Ecto neural progenitor cell (in vitro differentiated cells): ENCODE results near the gene CLCN1.
A peak's percentile ranks its signal among the peaks of the same experiment; 100 is the strongest.

Source experiments
- DNase-seq: peaks from one replicate; pipeline ENCODE4 v3.0.0-alpha.2; 2018; ENCODE audit warnings: low spot score

The CLCN1 gene

DNA sequence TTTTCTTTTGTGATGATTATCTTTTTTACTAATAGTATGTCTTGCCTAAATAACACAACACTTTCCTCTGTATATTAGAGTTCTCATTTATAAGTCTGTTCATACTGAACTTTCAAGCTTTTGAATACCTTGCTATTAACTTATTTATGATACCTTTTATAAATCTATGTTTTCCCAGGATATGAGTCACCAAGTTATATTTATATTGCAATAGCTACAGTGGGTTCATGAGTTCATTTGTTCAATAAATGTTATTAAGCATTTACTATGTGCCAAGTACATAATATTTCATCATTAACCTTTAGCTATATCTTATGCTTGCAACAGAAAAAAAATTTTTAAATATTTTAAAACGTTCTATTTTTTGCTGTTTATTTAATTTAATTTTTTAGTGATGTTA lies 18.3 kb downstream of the CLCN1 start:
- DNase-seq: no peak

DNA sequence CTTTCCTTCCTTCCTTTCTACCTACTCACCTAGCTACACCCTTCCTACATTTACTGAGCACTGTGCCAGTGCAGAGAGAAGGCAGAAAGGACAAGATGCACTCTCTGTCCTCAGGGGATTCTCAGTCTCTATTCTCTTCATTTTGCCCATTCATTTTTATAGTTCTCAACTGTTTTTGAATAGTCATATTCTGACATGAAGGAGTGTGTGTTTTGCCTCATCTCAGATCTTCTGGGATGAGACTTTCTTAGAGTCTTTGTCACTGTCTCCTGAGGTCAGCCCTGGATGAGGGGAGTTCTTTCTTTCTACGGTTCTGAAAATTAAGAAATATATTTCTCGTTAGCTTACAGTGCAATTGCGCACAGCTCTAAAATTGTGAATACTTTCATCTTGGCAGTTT lies 21.3 kb downstream of the CLCN1 start:
- DNase-seq: no peak

DNA sequence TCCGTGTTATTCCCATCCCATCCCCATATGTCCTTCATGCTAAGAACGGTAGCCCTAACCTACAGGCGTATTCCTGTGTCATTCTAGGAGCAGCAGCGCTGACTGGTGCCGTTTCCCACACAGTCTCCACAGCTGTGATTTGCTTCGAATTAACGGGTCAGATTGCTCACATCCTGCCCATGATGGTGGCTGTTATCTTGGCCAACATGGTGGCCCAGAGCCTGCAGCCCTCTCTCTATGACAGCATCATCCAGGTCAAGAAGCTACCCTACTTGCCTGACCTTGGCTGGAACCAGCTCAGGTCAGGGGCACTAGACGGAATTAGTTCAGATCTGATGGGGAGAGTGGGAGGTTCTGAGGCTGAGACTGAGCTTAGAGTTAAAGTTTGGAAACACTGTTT lies 25.9 kb downstream of the CLCN1 start:
- no peak for DNase-seq

DNA sequence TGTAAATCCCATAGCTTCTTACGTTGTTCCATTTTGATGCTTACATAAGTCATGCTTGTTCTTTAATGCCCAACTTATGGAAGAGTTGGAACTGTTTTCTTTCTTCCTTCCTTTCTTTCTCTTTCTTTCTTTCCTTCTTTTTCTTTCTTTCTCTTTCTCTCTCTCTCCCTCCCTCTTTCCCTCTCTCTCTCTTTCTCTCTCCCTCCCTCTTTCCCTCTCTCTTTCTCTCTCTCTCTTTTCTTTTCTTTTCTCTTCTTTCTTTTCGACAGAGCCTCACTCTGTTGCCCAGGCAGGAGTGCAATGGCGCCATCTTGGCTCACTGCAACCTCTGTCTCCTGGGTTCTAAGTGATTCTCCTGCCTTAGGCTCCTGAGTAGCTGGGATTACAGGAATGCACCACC lies 27.7 kb downstream of the CLCN1 start:
- no peak for DNase-seq

DNA sequence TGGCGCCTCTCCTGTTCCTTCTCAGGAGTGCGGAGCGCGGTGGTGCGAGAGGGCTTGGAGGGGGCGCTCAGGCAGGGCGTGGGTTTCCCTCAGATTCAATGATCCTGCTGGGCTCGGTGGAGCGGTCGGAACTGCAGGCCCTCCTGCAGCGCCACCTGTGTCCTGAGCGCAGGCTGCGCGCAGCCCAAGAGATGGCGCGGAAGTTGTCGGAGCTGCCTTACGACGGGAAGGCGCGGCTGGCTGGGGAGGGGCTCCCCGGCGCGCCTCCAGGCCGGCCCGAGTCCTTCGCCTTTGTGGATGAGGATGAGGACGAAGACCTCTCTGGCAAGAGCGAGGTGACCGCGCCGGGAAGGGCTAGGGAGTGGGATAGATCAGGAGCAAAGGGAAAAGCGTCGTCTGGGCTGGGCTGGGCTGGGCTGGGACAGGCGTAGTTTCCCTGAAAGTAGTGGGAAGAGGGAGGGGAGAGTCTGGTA lies 29.6 kb downstream of the CLCN1 start:
- DNase-seq: peak; percentile 80

DNA sequence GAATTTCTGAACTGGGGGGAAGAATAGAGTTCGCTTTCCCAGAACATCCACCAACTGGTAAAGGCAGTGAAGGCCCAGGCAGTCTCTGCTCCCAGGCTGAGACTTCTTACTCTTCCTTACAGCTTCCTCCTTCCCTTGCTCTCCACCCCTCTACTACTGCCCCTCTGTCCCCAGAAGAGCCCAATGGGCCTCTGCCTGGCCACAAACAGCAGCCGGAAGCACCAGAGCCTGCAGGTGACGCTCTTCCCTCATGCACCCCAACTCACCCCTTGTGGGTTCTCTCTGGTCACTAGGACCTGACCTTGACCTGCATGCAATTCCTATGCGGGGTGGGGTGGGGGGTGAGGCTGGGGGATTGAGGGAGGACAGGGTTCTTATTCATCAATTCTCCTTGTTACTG lies 30.1 kb downstream of the CLCN1 start:
- no peak for DNase-seq

DNA sequence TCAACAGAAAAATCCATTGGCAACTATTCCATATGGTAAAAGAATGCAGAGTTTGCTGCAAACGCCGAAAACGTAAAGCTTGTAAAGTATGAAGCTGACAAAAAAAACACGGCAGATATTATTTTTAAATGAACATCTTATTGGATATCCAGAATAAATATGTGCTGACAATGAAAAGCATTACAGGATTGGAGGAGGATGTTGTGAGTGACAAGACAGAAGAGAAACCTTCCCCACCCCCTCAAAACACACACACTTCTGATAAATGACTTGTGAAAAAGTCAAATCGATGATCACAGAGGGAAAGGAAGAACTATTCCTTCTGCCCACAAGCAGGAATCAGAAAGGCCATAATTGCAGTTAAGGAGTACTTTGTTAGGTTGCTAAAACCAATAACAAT lies 32.0 kb downstream of the CLCN1 start:
- no peak for DNase-seq

DNA sequence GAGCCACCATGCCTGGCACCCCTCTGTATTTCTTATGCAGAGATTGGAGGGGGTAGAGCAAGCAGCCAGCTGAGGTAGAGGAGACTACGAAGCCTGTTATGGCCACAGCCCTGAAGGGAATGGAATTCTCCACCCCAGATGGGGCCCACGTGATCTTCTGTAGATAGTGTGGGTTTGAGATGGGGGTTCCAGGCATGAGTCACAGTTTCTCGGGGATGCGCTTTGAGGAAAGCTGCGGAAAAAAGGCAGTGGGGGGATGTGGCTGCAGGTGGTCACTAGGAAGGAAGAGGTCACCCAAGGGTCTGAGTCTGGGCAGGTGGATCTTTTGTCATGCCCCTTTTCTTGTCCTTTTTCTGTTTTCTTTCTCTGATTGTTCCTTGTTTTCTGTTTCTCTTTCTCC lies 35.1 kb downstream of the CLCN1 start:
- DNase-seq: no peak

DNA sequence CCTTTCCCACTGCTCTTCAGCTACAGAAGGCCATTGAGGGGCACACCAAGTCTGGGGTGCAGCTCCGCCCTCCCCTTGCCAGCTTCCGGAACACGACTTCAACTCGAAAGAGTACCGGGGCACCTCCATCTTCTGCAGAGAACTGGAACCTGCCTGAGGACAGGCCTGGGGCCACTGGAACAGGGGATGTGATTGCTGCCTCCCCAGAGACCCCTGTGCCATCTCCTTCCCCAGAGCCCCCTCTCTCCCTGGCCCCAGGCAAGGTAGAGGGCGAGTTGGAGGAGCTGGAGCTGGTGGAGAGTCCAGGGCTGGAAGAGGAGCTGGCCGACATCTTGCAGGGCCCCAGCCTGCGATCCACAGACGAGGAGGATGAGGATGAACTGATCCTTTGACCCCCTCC lies 35.7 kb downstream of the CLCN1 start:
- no peak for DNase-seq

DNA sequence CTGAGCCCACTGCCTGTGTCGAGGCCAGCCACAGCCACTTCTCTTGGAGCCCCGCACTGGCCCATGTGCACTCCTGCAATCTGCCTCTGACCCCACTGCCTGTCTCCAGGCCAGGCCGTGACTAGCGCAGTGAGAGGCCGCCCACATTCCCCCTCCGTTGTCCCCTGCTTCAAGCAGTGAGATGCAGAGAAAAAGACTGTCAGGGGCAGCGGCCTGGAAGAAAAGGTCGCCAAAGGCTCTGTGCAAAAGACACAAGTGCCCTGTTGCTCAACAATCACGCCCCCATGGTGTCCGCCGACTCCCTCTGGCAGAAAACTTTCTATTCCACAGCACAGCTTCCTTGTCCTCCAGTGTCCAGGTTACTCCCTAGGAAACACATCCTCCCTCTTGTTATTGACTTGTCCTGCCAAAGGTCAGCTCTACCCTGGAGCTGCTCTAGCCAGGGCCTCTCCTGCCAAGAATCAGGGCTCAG lies 36.7 kb downstream of the CLCN1 start:
- peak; percentile 79 for DNase-seq

DNA sequence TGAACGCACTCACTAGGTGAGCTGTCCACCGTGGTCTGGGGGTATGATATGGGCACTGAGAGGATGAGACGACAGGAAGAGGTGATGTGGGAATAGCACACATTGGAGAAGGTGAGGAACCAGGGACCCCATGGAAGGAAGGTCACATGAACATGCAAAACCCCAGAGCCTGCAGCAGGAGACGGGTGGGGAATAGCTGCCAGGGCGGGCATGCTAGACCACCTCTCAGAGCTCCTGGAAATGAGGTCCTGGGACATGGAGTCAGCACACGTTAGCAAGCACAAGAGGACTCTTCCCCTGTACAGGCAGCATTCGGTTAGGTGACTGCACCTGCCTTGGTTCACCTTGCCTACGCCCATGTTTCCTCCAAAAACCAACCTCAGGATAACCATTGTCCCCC lies 38.5 kb downstream of the CLCN1 start:
- no peak for DNase-seq

DNA sequence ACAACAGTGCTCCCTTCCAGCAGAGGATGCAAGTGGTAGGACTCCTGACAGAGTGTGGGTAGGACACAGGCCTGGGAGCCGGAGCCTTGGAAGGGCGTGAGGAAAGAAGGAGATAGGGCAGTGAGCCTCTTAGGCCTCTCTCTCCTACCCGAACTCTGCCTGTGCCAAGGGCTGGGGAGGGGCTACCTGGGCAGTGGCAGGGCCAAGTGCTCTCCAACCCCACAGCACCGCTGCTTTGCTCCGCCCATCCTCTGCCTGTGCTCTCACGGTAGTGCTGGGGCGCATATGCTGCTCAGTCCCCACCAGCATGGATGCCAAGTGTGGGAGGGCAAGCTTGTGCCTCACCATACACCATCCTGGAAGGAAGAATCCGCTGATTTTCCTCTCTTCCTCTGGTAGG lies 39.1 kb downstream of the CLCN1 start:
- DNase-seq: no peak

DNA sequence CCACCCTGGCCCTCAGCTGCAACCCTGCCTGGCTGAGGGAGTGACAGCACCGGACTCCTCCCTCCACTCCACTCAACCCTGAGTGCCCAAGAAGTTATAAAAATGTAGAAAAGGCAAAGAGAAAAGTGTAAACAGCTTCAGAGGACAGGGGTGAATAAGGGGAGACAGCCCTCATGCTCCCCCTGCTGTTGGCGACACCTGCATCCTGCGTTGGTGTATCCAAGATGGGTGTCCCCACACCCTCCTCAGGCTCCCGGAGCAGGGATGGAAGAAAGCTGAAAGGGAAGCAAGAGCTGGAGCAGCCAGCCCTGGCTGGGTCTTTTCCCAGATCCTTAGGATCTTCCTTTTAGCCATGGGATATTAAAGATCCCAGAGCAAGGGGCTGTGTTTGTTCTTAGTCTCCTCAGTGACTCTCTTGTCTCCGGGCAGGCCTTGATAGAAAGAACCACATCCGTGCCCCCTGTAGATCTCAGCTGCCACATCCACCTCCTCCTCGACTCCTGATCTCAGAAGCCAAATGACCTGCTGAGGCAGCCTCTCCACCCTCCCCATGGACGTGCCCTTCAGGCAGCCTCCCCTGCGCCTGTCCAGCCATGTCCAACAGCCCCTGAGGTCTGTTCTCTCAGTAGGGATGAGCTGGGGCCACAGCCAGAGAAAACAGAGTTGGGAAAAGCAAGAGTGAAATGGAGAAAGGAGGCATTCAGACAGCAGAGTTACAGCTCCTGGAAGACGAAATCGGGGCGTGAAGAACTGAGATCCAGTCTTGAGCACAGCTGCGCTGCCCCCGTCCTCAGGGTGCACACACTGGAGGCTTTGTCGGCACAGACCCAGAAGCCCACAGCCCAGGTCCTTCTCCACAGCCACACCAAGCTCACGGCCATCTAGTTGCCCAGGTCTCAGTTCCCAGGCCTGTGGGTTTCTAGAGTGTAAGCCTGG lies 39.8 kb downstream of the CLCN1 start:
- no peak for DNase-seq

DNA sequence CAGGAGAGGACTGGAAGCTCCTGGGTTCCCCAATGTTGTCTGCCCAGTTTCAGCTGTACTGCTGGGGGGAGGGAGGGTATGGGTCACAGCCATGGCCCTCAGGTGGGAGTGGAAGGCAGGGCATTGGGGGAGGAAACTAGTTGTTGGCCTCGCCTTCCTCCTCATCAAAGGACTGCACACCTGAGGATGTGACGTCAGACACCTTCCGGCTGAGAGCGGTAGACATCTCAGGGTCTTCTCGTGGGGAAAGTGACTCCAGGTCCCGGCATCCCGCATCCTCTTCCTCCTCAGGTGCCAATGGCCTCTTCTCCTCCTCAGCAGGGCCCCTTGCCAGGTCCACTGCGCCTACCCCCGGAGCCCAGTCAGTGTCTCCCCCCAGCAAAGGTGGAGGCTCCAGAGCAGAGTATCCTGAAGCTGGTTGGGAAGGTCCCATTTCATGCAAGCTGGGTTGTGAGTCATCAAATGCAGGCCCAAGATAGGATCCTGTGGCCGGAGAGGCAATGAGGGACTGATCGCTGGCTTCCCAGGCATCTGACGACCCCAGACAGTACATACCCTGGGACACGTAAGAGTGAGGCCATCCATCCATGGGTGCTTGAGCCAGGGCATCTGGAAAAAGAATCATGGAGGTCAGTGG lies 40.6 kb downstream of the CLCN1 start:
- DNase-seq: no peak

DNA sequence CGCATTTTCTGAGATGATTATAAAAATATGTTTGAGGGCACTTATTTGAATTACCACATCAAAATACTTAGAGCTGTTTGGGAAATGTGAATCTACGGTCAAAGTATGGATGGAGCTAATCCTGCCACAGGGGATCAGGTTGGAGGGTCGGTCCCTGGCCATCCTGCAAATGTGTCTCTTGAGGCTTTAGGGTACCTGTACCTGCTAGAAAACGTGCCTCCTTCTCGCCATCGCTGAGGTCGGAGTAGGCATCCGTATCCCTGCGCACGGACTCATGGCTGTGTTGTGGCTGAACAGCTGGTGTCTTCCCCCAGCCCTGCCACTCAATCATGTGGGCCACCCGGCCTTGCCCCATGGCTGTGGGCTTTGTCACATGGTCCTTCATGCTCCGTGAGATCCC lies 42.7 kb downstream of the CLCN1 start:
- no peak for DNase-seq

DNA sequence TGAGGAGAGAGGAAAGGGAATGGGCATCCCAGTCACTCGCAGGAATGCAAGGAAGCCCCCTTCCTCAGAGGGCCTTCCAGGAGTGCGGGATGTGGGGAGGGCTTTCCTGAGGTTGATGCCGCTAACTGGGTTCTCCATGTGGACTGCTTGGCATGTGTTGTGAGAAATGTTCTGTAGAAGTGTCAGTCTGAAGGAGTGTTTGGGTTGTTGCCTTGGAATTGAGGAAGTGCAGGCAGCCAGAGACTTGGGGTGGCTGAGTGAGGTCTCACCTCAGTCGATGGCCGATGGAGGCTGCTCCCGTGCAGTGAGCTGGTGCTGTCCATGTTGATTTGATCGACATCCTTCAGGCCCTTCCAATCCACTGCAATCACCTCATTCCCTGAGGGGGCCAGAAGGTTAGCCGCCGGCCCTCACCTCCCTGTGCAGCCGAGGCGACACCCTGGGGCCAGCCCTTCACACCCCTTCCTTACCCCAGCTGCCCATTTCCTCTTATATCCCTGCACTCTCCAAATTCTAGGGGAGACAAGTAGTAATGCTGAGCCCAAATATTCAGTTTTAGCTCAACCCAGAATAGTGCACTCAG lies 44.0 kb downstream of the CLCN1 start:
- DNase-seq: no peak

DNA sequence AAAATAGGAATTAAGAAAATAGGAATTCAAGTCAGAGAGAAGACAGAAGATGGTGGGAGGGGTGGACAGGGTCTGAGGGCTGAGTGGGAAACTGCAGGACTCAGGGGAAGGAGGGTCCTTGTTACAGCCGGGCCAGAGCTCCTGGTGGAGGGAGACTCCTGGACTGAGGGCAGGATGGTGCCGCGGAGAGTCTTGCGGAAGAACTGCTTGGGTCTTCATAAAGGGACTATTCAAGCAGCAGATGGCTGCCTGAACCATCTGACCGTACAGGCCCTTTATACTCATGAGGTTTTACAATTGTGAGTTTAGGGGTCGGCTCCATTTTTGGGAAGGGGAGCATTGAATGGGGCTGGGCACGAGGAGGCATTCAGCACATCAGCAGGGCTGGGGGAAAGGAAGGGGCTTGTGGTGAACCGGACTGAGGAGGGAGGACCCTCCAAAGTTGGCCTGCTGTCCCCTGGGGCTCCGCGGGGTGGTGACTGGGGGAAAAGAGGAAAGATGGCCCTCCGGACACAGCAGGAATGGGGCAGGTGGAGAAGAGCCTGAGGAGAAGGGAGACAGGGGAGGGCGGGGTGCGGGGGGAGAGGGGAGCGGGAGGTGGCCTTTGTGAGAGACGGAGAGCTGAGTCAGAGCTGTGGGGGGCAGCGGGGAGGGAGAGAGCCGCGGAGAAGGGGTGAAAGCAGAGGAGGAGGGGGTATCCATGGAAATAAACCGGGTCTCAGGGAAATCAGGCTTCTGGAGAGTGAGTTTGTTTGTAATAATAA lies 45.1 kb downstream of the CLCN1 start:
- no peak for DNase-seq

DNA sequence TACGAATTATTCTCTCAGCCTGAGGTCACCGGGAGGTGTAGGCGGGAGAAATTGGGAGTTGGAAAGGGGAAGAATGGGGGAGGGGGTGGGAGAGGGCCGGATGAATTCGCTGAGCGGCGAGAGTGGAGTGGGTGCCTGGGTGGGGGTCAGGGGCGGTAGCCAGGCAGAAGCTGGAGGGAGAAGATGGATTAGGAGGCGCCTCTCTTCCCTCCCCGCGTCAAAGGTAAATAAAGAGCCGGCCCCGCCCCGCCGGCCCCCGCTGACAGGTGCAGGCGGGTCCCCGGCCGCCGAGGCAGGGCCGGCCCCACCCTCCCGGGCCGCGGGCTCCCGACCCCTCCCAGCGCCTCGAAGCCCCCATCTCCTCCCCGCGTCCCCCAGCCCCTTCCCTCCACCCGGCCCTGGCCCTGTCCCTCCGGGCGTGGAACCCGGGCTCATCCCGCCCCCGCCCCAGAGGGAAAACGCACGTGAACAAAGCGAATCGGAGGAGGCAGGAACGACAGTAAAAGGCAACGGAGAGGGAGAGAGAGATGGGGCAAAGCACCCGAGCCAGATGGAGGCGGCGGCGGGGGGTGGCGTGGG lies 45.7 kb downstream of the CLCN1 start:
- DNase-seq: peak; percentile 60

DNA sequence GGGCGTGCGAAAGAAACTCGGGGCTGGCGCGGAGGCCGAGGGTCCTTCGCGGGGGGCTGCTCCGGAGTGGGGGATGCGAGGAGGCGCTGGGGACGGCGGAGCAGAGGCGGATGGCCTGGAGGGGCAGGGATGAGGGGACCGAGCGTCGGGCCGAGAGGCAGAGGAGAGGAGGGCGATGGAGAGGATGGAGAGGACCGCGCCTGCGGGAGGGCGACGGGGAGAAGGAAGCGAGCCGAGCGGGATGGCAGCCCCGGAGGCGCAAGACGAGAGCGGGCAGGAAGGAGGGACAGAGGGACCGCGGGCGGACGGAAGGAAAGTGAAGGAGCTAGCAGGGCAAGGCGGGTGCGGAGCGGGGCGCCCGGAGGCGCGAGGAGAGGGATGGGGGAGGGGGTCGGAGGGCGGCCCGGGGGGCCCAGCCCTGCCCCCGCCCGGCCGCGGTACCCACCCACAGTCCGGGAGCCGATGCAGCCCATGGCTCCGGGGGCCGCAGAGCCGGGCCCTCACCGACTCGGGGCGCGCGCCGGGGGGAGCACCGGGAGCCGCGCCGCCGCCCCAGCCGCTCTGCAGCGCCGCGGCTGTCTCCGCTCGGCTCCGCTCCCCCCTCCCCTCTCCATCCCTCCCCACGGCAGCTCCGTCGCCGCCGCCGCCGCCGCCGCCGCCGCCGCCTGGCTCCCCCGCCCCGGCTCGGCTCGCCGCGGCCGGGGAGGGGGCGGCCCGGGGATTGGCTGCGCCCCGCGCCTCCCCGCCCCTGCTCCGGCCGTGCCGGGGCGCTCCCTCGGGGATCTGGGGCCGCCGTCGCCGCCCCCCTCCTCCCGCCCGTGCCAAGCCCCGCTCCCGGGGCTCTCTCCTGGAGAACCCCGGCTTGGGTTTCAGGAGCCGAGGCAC lies 46.5 kb downstream of the CLCN1 start, which contains the start of gene FAM131B:
Gene FAM131B (minus strand): TSS at position 583 of the 885 bp plus-strand sequence. CDS start 110 bp downstream, at position 473.
- peak; percentile 62 for DNase-seq
